Stimulated activated memory B cell treated with anti-CD40 and anti-IgM and Interleukin-4, amounts not matched to agents 10 μg/mL and 1 μg/mL and 100 μg/mL, for 72 hours (primary cell): ENCODE measurements around the gene VAX1.

Experiments used
- ATAC-seq: fragments of 150-1000 bp; cut with Tn5 transposase; 2 replicates; pipeline ENCODE4 v1.10.0; 2021
- H3K27ac Mint-ChIP-seq: one replicate; pipeline ENCODE4 v1.8.0; 2022; ENCODE audit warnings: mild to moderate bottlenecking, mixed read lengths
- H3K27me3 Mint-ChIP-seq: one replicate; pipeline ENCODE4 v1.8.0; 2022; ENCODE audit warnings: mixed read lengths
- H3K36me3 Mint-ChIP-seq: one replicate; pipeline ENCODE4 v1.8.0; 2022; ENCODE audit warnings: mixed read lengths
- H3K4me1 Mint-ChIP-seq: one replicate; pipeline ENCODE4 v1.8.0; 2022; ENCODE audit warnings: mixed read lengths
- H3K4me3 Mint-ChIP-seq: one replicate; pipeline ENCODE4 v1.8.0; 2022; ENCODE audit warnings: mild to moderate bottlenecking, moderate library complexity, mixed read lengths
- H3K9me3 Mint-ChIP-seq: one replicate; pipeline ENCODE4 v1.8.0; 2022; ENCODE audit warnings: mixed read lengths

Gene VAX1

DNA sequence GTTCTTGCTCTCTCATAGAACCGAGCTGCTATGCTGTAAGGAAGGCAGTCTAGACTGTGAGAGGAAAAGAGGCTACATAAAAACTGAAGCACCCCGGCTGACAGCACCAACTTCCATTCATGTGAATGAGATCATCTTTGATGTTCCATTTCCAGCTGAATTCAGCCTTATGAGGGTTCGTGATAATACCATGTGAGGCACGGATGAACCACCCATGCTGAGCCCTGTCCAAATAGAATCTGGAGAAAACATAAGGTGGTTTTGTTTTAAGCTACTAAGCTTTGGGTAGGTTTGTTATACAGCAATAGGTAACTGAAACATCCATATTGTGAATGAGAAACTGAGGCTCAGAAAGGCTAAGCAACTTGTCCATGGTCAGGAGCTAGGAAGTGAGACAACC lies 6.9 kb upstream of the VAX1 start:
- no peaks in the 10 kb centered on the region for H3K36me3 Mint-ChIP-seq
- H3K27me3 Mint-ChIP-seq, result peaks cover 53% of the 10 kb centered on the region
- H3K9me3 Mint-ChIP-seq, result no peaks in the 10 kb centered on the region
- H3K27ac Mint-ChIP-seq, result no peak overlapping the region
- no peak overlapping the region for H3K4me3 Mint-ChIP-seq
- H3K4me1 Mint-ChIP-seq, result no peaks in the 10 kb centered on the region
- no peak for ATAC-seq

DNA sequence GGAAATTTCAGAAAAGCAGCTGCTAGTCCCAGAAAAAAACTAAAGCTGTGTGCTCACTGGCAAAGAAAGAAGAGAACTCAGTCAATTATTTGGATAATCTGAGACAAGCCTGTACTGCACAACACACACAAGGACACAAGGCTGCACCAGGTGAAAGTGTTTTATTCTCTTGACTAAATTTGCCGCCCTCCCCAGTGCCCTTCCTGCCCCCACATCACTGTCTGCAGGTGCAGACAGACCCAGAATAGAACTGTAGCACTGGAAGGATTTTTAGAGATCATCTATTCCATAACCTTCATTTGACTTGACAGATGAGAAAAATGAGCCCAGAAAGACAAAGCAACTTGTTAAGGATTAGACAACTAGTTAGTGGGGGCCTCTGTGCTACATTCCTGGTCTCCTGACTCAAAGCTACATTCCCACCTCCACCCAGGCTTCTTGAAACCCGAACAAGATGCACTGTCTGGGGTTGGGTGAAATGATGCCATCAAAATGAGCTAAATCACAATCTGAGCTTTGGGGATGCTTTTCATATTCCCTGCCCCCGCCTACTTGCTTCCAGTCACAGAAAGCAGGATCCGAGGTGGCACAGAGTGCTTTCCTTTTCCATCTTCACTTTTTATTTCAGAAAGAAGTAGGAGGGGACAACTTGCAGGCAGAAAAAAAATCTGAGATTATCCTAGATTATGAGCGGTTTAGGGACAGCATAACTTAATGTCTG lies 5.2 kb upstream of the VAX1 start:
- Mint-ChIP-seq H3K36me3 (no peaks in the 10 kb centered on the region), H3K27me3 (peaks cover 59% of the 10 kb centered on the region), H3K27ac (no peak overlapping the region), H3K4me1 (no peaks in the 10 kb centered on the region), H3K9me3 (no peaks in the 10 kb centered on the region), H3K4me3 (no peak overlapping the region)
- no peak for ATAC-seq

DNA sequence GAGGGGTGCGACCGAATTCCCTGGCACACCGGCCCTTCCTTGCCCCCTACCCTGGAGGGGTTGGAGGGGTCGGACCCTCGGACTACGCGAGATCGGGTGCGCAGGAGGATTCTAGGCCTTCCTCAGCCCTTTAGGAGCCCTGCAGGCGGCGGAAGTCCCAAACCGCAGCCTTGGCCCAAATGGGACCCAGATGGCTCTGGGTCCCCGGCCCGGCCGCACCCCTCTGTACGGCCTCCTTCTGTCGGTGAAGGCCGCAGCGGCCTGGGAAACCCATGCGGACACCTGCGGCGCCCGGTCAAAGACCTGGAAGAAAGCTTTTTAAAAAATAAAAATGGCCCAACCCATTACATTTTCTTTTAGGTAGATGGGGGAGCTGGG lies 2.4 kb upstream of the VAX1 start:
- ATAC-seq, result no peak
- Mint-ChIP-seq H3K9me3 (peaks cover 3% of the 10 kb centered on the region), H3K27ac (no peak overlapping the region), H3K4me1 (no peaks in the 10 kb centered on the region), H3K36me3 (no peaks in the 10 kb centered on the region), H3K4me3 (no peak overlapping the region), H3K27me3 (peaks cover 71% of the 10 kb centered on the region)

DNA sequence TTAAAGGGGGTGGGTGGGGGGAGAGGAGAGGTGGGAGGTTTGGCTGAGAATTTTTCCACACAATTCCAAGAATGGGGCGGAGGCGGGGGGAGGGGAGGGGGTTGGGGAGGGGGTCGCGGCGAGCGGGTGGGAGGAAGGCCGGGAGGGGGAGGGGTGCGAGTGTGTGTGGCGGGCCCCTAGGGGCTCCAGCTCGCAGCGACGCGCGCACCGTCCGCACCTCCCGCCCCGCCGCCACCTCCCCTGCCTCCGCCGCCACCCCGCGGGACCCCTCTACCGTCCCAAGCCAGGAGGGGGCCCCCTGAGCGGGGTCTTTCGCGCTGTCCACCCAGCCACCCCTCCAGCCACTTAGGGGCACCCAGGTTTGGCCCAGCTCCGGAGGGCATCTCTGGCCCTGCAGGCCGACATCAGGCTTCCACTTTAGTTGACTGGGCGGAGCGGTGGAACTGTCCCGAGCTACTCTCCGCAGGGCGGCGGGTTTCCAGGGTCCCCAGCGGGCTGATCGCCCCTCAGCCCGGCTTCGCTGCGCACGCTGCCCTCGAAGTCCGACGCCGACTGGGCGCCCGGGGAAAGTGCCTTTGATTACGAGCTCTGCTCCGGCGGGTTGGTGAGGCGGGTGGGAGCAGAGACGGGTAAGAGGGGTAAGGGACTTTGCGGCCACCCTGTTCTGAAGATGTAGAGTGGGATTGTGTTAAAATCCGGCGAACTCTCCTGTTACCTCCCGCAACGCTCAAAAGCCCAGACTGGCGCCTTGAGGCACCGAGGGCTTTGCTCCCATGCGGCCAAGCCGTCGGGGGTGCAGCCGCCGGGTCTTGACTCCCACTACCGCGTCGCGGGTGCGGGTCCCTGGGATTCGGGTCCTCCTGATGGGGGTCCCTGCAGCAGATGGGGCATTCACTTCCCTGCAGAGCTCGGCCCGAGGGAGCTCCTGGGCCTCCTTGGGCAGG lies 1.8 kb upstream of the VAX1 start:
- ATAC-seq, result peak; percentile 53

DNA sequence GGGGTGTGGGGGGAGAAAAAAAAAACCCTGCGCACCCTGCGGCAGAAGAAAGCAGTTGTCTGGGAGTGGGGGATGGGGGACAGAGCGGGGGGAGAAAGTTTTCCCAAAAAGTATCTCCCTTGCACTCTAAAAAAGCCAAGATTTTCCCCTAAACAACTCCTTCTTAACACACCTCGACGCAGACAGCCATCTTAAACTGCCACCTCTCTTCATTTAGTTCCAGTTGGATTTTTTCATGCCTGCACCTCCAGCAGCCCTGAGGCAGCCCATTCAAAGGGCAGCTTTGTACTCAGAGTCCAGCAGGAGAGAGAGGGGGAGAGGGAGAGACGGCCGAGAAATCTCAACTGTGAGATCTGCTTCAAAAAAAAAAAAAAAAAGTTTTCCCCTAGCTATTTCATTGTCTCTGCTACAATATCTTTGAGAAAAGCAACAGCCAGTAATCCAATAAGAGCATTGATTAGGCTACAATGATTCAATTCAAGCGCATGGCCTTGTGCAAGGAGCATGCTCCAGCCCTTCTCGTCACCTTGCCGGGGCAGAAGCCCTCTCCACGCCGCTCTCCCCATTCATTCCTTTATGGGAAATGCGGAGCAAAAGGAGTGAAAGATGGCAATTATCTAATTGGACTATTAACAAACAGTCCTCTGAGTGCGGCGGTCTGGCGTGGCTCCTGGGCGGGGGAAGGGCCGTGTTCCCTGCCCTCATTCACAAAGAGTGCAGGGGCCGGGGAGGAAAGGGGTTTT lies 939 bp upstream of the VAX1 start:
- Mint-ChIP-seq H3K9me3 (peaks cover 3% of the 10 kb centered on the region), H3K4me3 (no peak overlapping the region), H3K4me1 (no peaks in the 10 kb centered on the region), H3K36me3 (no peaks in the 10 kb centered on the region), H3K27me3 (peaks cover 84% of the 10 kb centered on the region), H3K27ac (no peak overlapping the region)
- no peak for ATAC-seq

More for the DNA sequence above, 1.8 kb upstream of the VAX1 start:
- Mint-ChIP-seq H3K27me3 (peaks cover 75% of the 10 kb centered on the region), H3K27ac (no peak overlapping the region), H3K4me1 (no peaks in the 10 kb centered on the region), H3K9me3 (peaks cover 3% of the 10 kb centered on the region), H3K36me3 (no peaks in the 10 kb centered on the region), H3K4me3 (no peak overlapping the region)

DNA sequence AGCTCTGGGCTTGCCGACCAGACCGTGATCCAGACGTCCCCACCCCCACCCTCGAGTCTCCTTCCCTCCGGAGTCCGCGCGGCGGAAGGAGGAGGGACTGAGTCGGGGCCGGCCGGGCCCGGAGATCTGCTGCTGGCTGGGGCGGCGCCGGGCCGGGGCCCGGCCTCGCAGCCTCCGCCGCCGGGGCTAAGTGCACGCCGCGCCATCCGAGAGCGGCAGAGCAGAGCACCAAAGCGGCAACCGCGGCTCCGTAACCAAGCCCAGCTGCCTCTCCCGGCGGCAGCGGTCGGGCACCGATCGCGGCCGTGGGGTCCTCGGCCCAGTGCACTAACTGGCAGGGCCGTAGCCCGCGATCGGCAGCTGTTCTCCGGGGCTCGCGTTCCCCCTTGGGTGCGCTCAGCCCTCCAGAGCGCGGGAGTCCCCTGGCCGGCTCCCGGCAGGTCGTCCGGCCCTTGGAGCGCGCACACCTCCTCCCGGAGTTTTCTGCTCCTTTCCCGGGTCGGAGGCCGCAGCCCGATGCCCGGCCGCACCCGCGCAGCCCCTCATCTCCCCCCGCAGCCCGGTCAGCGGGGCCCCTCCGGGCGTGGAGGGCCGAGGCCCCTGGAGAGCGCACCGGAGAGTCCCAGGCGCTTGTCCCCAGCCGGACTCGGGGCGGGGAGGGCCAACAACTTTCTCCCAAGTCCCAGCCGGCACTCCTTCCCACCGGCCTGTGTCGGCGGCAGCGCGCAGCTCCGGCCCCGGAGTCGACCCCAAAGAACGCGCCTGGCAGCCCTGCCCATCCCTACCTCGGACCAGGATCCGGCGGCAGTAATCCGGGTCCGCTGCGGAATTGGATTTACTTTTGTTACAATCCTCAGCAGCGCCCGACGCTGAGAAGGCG lies 799 bp downstream of the VAX1 start:
- Mint-ChIP-seq H3K9me3 (peaks cover 3% of the 10 kb centered on the region), H3K27ac (no peak overlapping the region), H3K4me1 (peaks cover 14% of the 10 kb centered on the region), H3K4me3 (no peak overlapping the region), H3K27me3 (peaks cover 91% of the 10 kb centered on the region), H3K36me3 (no peaks in the 10 kb centered on the region)
- ATAC-seq, result no peak

DNA sequence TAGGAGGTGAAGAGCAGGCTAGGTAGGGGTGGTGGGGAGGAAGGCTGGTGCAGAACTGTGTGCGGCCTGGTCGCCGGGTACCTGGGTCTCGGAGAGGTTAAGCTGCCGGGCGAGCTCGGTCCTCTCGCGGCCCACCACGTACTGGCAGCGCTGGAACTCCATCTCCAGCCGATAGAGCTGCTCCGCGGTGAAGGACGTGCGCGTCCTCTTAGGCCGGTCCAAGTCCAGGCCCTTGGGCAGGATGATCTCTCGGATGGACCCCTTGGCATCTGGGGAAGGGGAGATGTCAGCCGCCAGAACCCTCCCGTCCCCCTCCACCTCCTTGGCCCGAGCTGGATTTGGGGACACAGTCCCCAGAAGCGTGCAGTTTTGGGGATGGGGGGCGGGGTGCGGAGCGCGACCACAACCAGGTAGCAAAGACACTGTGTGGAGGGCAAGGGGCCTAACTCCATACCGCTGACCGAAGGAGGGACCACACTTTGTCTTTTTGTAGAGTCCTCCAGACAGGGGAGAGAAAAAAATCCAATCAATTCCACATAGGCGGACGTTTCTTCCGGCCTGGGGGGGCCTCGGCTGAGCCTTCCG lies 1.6 kb downstream of the VAX1 start:
- Mint-ChIP-seq H3K4me3 (no peak overlapping the region), H3K9me3 (peaks cover 3% of the 10 kb centered on the region), H3K4me1 (peaks cover 22% of the 10 kb centered on the region), H3K27ac (no peak overlapping the region), H3K27me3 (peaks cover 91% of the 10 kb centered on the region), H3K36me3 (no peaks in the 10 kb centered on the region)
- no peak for ATAC-seq

DNA sequence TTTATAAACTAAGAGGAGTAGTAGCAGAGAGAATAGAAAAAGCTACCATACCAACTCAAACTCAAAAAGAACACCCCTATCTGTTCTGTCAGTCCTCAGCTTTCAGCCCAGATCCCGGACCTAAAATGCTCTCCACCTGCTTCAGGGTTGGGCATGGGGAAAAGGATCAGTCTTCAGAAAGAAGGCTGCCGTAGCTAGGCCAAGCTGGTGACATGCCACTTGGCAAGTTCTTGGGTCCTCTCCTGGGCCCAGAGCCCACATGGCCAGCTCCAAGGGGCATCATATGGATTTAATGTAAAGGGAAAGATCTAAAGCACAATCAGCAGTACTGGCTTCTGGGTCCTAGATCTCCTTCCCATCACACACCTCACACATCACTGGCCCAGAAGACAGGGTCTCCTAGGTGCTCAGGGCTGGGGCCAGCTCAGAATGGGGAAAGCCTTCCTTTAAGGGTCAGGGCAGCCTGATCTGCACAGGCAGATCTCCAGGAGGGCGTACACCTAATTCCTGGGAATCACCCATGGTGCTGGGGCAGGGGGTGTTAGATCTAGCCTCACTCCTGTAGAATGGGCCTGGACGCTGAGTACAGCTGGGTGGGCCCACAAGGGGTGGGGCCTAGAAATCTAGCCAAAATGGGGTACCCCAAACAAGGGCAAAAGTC lies 2.5 kb downstream of the VAX1 start:
- Mint-ChIP-seq H3K4me3 (no peak overlapping the region), H3K27ac (no peak overlapping the region), H3K36me3 (peaks cover 5% of the 10 kb centered on the region), H3K9me3 (peaks cover 3% of the 10 kb centered on the region), H3K27me3 (peaks cover 93% of the 10 kb centered on the region), H3K4me1 (peaks cover 30% of the 10 kb centered on the region)
- no peak for ATAC-seq

DNA sequence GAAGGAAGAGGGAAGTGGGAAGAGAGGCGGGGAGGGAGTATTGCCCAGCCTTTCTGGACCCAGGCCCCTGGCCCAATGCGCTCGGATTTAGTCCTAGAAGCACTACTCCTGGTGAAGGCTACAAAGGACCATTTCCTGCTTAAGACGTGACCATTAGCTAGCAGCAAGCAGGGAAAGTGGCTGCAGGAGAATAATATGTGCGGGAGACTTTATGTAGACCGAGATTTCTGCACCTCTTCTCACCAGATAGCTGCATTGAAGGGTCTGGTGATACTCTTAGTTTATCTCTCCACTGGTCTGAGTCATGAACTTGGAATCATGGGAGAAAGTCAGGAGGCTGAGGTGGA lies 3.1 kb downstream of the VAX1 start:
- H3K4me1 Mint-ChIP-seq, result peaks cover 30% of the 10 kb centered on the region
- no peak overlapping the region for H3K27ac Mint-ChIP-seq
- H3K36me3 Mint-ChIP-seq, result peaks cover 5% of the 10 kb centered on the region
- no peak overlapping the region for H3K4me3 Mint-ChIP-seq
- ATAC-seq, result no peak
- H3K27me3 Mint-ChIP-seq, result peaks cover 93% of the 10 kb centered on the region
- H3K9me3 Mint-ChIP-seq, result peaks cover 3% of the 10 kb centered on the region

DNA sequence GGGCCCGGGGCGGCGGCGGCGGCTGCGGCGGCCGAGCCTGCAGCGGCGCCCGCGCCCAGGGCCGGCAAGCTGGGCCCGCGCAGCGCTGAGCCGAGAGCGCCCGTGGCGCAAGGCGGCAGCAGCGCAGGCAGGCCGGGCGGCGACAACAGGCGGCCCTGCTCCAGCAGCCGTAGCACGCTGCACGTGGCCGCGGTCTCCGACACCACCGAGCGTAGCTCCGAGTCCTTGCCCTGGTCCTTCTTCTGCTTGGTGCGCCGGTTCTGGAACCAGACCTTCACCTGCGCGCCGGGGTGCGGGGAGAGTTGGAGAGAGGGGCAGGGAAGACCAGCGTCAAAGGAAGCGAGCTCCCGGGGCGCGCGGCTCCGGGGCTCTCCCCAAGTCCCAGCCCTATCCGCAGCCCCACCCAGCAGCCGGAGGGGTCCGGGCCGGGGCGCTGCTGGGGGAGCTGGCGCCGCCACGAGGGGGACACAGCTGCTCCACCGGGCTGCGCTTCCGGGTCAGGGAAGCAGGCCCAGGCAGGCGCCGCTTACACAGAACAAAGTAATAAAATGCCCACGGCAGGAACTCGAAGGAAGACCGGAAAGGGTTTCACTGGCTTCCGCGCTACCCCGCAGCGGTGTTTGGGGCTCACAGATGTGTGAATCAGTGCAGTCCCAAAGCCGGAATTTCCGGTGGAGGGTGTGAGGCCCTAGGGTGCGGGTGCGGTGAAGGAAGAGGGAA lies 3.6 kb downstream of the VAX1 start:
- no peak overlapping the region for H3K4me3 Mint-ChIP-seq
- H3K27me3 Mint-ChIP-seq, result peaks cover 93% of the 10 kb centered on the region
- no peak overlapping the region for H3K27ac Mint-ChIP-seq
- peaks cover 5% of the 10 kb centered on the region for H3K36me3 Mint-ChIP-seq
- peaks cover 30% of the 10 kb centered on the region for H3K4me1 Mint-ChIP-seq
- peaks cover 3% of the 10 kb centered on the region for H3K9me3 Mint-ChIP-seq
- no peak for ATAC-seq

DNA sequence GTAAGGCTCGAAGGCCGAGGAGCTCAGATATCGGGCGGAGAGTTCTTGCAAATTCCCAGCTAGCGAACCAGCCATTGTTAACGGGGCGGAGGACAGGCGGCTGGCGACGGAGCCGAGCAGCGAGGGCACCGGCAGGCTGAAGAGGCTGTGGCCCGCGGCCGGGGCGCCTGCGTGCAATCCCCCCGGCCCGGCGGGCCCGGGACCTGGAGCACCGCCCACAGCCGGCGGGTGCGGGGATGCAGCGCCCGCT lies 4.1 kb downstream of the VAX1 start:
- ATAC-seq, result no peak
- H3K4me1 Mint-ChIP-seq, result peaks cover 30% of the 10 kb centered on the region
- H3K27ac Mint-ChIP-seq, result no peak overlapping the region
- peaks cover 3% of the 10 kb centered on the region for H3K9me3 Mint-ChIP-seq
- peaks cover 5% of the 10 kb centered on the region for H3K36me3 Mint-ChIP-seq
- H3K27me3 Mint-ChIP-seq, result peaks cover 93% of the 10 kb centered on the region
- H3K4me3 Mint-ChIP-seq, result peak overlapping the region; percentile 59

DNA sequence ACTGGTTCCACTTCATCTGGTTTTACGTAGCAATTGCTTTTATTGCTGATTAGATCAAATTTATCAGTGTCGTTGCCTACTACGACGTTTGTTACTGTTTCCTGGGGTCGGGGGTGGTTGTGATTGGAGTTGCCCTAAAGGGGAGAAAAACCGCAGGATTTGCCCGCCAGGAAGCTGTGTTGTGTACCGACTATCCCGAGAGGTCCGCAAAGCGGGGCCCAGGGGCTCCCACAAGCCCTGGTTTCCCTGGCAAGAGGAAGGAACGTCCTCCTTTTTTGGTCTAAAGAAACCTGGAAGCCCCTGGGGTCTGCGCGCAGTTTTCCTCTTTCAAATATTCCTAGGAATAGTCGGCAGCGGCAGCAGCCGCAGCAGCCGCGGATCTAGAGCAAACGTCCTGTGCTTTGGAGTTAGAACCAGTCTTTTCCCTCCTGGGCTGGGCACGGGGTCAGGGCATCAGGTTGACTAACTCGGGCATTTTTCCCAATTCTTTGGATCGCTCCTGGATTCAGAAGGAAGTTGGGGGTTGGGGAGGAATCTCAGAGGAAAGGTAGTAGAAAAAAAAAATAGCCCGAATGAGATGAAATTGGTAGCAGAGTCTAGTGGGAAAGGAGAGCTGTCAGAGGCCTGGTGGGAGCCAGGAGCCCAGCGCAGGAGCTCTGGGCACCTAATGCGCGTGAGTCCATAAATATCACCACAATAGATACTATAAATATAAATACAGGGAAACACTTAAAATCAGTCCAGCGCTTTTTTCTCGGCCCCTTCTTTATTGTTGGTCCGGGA lies 4.6 kb downstream of the VAX1 start:
- Mint-ChIP-seq H3K4me3 (peak overlapping the region; percentile 59), H3K27me3 (peaks cover 93% of the 10 kb centered on the region), H3K4me1 (peaks cover 30% of the 10 kb centered on the region), H3K36me3 (peaks cover 5% of the 10 kb centered on the region), H3K9me3 (peaks cover 3% of the 10 kb centered on the region), H3K27ac (no peak overlapping the region)
- no peak for ATAC-seq

DNA sequence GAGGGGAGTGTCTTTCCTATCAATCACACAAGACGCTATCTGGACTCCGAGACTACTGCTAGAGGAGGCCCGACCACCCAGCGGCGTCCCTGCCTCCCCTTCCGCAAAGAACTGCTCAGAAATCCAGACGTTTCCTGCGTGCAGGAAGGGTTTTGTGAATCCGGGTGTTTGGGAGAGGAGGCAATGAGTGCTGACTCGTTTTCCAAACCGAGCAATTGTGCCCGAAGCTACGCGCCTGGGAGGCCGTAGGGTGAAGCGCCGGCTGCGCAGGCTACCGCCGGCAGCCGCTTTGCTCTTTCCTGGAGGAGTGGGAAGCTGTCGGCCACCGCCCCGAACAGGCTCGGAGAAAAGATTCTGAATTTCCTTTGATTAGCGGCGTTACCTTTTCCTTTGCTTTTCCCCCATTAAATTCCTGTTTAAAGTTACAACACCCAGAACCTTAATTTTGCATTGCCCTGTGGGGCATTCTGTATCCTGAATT lies 5.3 kb downstream of the VAX1 start:
- H3K27me3 Mint-ChIP-seq, result peaks cover 86% of the 10 kb centered on the region
- peaks cover 30% of the 10 kb centered on the region for H3K4me1 Mint-ChIP-seq
- peaks cover 5% of the 10 kb centered on the region for H3K36me3 Mint-ChIP-seq
- H3K4me3 Mint-ChIP-seq, result no peak overlapping the region
- no peak for ATAC-seq
- peaks cover under 1% of the 10 kb centered on the region for H3K9me3 Mint-ChIP-seq
- no peak overlapping the region for H3K27ac Mint-ChIP-seq
